ENCODE results near the gene ARHGAP15.

The ARHGAP15 gene

DNA sequence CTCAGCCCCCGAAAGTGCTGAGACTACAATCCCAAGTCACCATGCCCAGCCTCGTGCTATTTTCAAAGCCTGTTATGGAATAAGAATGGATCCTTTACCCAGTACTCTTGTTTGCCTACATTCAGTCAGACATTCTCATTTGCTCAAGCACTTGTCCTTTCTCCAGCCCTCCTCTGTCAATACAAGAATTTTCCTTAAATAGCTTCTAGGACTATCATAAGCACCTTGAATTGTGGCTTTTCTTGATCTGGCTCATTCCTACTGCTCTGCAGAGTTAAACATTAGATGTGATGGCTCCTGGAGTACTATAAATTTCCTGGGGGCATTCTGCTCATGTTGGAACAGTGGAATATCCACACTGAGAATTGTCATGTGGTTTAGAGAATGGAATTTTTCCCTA is 506.1 kb downstream of the ARHGAP15 start:
- no peak for DNase-seq
- TF ChIP-seq GATA1 (IDR thresholded peaks at IDR 0.05; ENCODE audit: low read depth, low read length), result no peak
- no peak for TF ChIP-seq POLR2A (IDR thresholded peaks at IDR 0.05; ENCODE audit: low read length)

GRCh38 chr2:143635936-143636335 is 506.7 kb downstream of the ARHGAP15 start:
- no peak for DNase-seq
- TF ChIP-seq POLR2A (IDR thresholded peaks at IDR 0.05; ENCODE audit: low read length) (no peak), GATA1 (IDR thresholded peaks at IDR 0.05; ENCODE audit: low read depth, low read length) (no peak)

DNA sequence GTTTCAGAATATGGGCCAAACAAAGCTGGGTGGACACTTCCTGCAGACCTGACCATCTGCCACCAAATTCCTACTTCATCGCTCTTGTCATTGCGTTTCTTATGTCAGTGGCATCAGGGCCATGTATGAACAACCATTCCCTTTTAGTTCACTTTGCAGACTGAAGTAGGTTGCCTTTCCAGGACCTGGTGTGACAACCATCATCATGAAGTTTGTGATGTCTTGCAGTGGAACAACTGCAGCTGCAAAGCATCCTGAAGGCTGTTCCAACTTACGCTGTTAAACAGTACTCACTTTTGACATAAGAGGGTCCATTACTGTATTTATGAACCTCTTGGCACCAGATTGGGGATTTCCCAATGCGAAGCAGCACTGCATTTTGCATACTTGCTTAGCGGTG is 511.6 kb downstream of the ARHGAP15 start:
- TF ChIP-seq POLR2A (IDR thresholded peaks at IDR 0.05; ENCODE audit: low read length) (no peak), GATA1 (IDR thresholded peaks at IDR 0.05; ENCODE audit: low read depth, low read length) (no peak)
- DNase-seq, result no peak

GRCh38 chr2:143645921-143646645 is 516.9 kb downstream of the ARHGAP15 start:
- DNase-seq, result no peak
- TF ChIP-seq POLR2A (IDR thresholded peaks at IDR 0.05; ENCODE audit: low read length) (no peak), GATA1 (IDR thresholded peaks at IDR 0.05; ENCODE audit: low read depth, low read length) (no peak)

DNA sequence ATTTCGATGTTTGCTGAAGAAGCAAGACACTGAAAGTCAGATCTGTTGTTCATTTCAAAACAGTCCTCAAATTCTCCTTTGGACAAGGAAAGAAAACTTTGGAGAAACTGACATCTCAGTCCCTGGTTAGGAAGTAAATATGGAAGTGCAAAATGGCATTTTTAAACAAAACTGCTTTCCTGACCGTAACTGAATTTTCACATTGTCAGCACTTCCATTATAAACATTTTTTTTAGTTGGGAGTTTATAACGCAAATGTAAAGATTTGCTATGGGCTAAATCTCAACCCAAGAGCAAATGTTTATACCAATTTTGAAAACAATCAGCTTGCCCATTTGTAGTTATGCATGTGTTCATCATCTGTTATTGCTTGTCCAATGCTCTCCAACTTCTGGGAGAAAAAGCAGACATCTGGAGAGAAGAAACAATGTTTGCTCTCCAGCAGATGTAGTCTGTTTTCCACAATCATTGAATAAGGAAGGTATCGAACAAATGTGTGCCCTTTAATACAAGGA is 520.1 kb downstream of the ARHGAP15 start:
- no peak for DNase-seq
- no peak for TF ChIP-seq POLR2A (IDR thresholded peaks at IDR 0.05; ENCODE audit: low read length)
- TF ChIP-seq GATA1 (IDR thresholded peaks at IDR 0.05; ENCODE audit: low read depth, low read length), result no peak

DNA sequence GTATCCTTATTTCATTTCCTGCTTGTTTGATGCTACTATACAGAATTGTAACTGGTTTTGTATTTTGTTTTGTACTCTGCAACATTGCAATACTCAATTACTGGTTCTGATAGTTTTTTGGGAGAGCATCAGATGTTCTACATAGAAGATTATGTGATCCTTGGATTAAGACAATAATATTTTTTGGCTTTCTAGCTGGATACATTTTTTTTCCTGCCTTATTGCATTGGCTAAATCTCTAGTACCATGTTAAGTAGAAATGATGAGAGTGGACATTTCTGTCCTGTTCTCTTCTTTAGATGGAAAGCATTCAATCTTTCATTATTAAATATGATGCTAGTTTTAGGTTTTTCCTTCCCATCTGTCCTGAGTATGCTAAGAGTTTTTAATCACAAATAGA is 523.5 kb downstream of the ARHGAP15 start:
- TF ChIP-seq POLR2A (IDR thresholded peaks at IDR 0.05; ENCODE audit: low read length) (no peak), GATA1 (IDR thresholded peaks at IDR 0.05; ENCODE audit: low read depth, low read length) (no peak)
- DNase-seq, result no peak

DNA sequence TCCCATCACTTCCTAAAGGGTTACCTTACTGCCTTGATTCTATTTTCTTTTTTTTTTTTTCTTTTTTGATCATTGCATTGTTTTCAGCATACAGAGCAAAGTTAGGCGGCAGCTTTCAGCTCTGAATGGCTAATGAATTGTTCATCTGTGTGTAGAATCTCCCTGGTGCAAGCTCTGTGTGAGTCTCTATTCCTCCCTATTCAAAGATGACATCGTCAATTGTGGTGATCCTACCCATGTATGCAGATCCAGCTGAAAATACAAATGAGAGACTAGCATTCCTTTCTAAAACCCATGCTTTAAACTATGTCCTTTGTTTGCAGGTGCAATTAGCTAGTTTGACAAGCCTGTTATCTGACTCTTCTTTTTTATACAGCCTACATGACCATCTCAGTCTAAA is 539.0 kb downstream of the ARHGAP15 start:
- TF ChIP-seq POLR2A (IDR thresholded peaks at IDR 0.05; ENCODE audit: low read length) (no peak), GATA1 (IDR thresholded peaks at IDR 0.05; ENCODE audit: low read depth, low read length) (no peak)
- DNase-seq, result no peak

DNA sequence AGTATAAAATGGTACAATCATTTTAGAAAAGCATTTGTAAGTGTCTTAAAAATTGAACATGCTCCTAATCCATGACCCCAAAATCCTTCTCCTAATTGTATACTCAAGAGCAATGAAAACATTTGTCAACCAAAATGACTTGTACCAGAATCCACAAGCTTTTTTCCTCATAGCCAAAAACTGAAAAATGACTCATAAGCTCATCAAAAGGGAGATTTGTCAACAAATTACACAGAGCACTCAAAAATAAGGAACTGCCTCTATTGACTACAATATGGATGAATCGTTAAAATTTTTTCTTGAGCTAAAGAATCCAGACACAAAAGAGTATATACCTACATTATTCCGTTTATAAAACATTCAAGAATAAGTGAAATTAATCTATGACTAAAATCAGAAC is 544.8 kb downstream of the ARHGAP15 start:
- TF ChIP-seq POLR2A (IDR thresholded peaks at IDR 0.05; ENCODE audit: low read length) (no peak), GATA1 (IDR thresholded peaks at IDR 0.05; ENCODE audit: low read depth, low read length) (no peak)
- DNase-seq, result no peak

- DNase-seq, result no peak
- TF ChIP-seq GATA1 (IDR thresholded peaks at IDR 0.05; ENCODE audit: low read depth, low read length), result no peak
- no peak for TF ChIP-seq POLR2A (IDR thresholded peaks at IDR 0.05; ENCODE audit: low read length)
Measured at GRCh38 chr2:143675021-143675420, 545.8 kb downstream of the ARHGAP15 start.

GRCh38 chr2:143679617-143680016 is 550.4 kb downstream of the ARHGAP15 start:
- DNase-seq, result no peak
- TF ChIP-seq POLR2A (IDR thresholded peaks at IDR 0.05; ENCODE audit: low read length) (no peak), GATA1 (IDR thresholded peaks at IDR 0.05; ENCODE audit: low read depth, low read length) (no peak)

GRCh38 chr2:143680885-143681405 is 551.7 kb downstream of the ARHGAP15 start:
- TF ChIP-seq GATA1 (IDR thresholded peaks at IDR 0.05; ENCODE audit: low read depth, low read length) (no peak), POLR2A (IDR thresholded peaks at IDR 0.05; ENCODE audit: low read length) (no peak)
- DNase-seq, result no peak

- DNase-seq, result no peak
- TF ChIP-seq POLR2A (IDR thresholded peaks at IDR 0.05; ENCODE audit: low read length) (no peak), GATA1 (IDR thresholded peaks at IDR 0.05; ENCODE audit: low read depth, low read length) (no peak)
Measured at GRCh38 chr2:143682436-143683055, 553.3 kb downstream of the ARHGAP15 start.

DNA sequence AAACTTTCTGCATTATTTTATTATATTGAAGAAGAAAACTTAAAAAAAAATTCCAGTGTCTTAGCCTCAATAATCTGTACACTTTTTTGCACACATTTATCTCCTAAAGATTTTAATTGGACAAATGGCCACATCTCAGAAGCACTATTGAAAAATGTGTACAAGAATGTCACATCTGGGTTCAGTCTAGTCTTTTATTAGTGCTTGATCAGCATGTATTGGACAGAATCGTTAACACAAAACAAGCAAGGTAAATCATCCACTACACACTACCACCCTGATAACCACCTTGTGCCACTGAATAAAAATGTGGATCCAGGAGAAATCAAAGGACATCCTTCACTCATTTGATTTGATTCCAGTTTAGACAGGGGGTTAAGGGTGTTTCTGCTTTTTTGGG is 554.8 kb downstream of the ARHGAP15 start:
- TF ChIP-seq GATA1 (IDR thresholded peaks at IDR 0.05; ENCODE audit: low read depth, low read length), result no peak
- no peak for TF ChIP-seq POLR2A (IDR thresholded peaks at IDR 0.05; ENCODE audit: low read length)
- no peak for DNase-seq

GRCh38 chr2:143684551-143685320 is 555.5 kb downstream of the ARHGAP15 start:
- no peak for DNase-seq
- TF ChIP-seq POLR2A (IDR thresholded peaks at IDR 0.05; ENCODE audit: low read length) (no peak), GATA1 (IDR thresholded peaks at IDR 0.05; ENCODE audit: low read depth, low read length) (no peak)

Measured in erythroblast (primary cell).